H1 (cell line): Measurements from ENCODE around the gene RPS6KA2. TPM values are rescaled to one million over a fixed set of nuclear protein-coding genes. Genes with fewer than 3 reads are reported as not detected.

ENCODE experiments used
- SP1 ChIP-seq: IDR thresholded peaks from 2 replicates; pipeline ENCODE4 v1.6.1; 2011; ENCODE audit warnings: low read depth, low read length
- polyA plus RNA-seq, 7 experiments: library from polyadenylated mRNA; depleted of rRNA in 3 of 7; stranded (reverse) in 5 of 7; unstranded in 2 of 7; fragments of >200 nt in 5 of 7; fragments of 200-250 nt in 2 of 7; gene quantifications; 1 replicate in 5 of 7; 2 replicates in 1 of 7; 4 replicates in 1 of 7; pipeline versions ENCODE4 v1.2.1 to v1.2.3, GENCODE V29; 2011 to 2013; ENCODE audit warnings: missing spikeins in 2 of 7, mixed read lengths in 2 of 7
- total RNA-seq: library from RNA; stranded (reverse); fragmentation: NEBNext Ultra II Directional; extraction: Animal tissue kit (Norgen Biotek cat#: 25700); gene quantifications from 2 replicates; pipeline ENCODE4 v1.2.1, GENCODE V29; 2021

RPS6KA2 gene
- total and polyA plus RNA-seq, 2 of the 8 experiments (the other 6 are each of a cell fraction or from before 2014, with no cell fraction given): 8.8 to 25.7 TPM

- TF ChIP-seq SP1: no peak
Measured at GRCh38 chr6:166584853-166585429, 42.1 kb downstream of the RPS6KA2 start (continued).
